HG03097 (cell line): ENCODE results near the gene LRRC3B.

ENCODE experiments used
- ATAC-seq: cut with Tn5 transposase; IDR thresholded peaks from one replicate; pipeline ENCODE4 v1.9.1; 2021; ENCODE audit not compliant: unreplicated experiment, low FRiP score

Gene LRRC3B

DNA sequence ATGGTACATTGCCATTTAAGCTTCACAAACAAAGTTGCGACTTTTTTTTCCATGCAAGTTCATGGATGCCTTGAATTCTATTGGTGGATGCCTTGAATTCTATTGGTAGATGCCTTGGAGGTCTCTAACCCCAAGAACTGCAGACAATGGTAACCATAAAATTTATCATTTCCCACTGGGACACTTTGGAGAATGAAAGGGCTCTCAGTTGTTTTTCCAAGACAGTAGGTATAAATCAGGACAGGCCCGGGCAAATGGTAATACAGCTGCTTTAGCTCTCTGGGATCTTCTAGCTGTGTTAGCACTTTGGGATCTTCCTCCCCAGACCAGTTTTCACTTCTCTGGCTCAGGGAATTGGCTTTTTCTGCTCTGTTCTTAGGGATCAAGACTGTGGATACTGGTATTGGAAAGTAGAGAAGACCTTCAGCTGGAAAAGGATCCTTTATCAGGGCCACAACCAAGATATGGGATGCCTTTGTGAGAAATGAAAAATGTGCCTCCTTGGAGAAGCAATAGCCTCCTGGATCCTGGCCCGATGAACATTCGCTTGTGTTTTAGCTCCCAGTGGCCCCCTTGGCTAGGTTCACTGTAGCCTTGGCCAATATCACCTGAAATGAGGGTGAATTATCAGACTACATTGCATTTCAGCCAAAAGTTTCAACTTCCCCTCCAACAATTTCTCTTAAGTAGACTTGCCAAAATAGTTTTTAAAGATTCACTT is 8.3 kb downstream of the LRRC3B start:
- ATAC-seq = no peak

- ATAC-seq = no peak
Observed at GRCh38 chr3:26631390-26631738, 8.8 kb downstream of the LRRC3B start.

GRCh38 chr3:26634601-26635000 is 12.0 kb downstream of the LRRC3B start:
- no peak for ATAC-seq

DNA sequence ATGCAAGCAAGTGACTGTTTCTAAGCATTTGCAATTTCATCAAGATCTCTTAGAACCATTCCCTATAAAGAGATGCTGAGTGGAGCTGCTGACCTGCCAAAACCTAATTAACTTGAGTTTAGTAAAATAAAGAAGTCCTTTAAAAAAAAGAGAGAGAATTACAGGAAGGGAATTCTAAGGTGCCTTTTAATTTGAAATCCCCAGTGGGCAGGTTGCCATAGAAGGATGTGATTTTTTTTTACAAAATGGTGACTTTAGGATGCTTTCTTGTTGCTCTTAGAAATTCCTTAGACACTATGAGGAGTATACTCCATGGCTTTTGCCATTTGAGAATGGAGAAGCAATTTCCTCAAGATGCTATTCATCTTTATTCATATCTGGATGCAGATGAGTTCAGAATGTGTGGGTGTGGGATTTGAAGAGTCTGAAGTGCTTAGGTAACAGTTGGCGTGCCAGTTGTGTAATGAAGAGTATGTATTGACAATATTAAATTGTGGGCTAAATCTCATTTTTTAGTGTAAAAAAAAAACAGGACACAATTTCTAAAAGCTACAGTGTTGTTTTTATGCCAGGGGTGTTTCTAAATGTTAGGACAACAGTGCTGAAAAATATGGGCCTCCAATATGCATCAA is 13.6 kb downstream of the LRRC3B start:
- ATAC-seq = no peak

DNA sequence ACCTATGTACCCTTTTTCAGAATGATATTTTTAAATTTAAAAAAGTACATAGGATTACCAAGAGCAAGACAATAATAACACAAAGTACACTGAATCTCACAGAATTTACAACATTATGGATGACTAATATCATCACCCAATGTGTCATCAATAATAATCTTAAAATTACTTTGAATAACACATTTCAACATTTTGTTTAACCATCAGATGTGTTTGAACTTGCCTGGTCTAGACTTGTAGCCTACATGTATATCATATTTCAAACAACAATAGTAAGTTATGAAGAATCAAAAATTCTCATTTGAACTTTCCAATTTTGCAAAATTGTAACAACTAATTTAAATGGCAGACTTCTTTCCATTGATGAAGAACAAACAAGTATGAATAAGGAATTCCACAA is 15.1 kb downstream of the LRRC3B start:
- ATAC-seq = no peak

DNA sequence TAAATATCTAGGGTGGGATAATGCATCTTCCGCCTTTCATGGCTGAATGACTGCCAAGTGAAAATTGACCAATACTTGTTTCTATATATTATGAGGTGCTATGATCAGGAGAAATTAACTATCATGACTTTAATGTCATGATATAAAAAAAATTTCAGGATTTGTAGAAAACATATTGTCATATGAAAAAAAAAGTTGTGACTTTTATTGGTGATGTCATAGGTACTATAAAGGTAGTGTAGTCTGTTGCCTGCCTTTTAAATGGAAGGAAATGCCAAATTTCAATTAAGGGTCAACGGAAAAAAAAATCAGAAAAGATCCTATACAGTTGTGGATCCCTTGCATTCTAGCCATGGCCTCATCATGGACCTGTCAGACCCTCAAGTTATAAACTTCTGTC is 15.5 kb downstream of the LRRC3B start:
- no peak for ATAC-seq

GRCh38 chr3:26639339-26639738 is 16.8 kb downstream of the LRRC3B start:
- no peak for ATAC-seq

DNA sequence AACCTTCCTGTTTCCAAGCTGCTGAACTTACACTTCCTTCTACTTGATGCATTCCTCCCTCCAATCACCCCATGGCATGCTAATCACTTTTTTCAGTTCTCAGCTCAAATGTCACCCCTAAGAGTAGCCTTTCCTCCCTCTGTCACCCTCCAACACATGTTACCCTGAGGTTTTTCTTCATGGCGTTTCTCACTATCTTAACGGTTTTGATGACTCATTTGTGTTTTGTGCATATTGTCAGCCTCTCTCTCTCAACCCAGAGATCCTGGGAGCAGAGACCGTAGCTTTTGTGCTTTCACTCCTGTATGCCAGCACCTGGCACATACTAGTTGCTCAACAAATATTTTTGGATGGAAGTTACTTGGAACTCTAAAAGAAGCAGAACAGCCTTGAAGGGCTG is 24.5 kb downstream of the LRRC3B start:
- no peak for ATAC-seq

- ATAC-seq = no peak
Observed at GRCh38 chr3:26648461-26648860, 25.9 kb downstream of the LRRC3B start.

DNA sequence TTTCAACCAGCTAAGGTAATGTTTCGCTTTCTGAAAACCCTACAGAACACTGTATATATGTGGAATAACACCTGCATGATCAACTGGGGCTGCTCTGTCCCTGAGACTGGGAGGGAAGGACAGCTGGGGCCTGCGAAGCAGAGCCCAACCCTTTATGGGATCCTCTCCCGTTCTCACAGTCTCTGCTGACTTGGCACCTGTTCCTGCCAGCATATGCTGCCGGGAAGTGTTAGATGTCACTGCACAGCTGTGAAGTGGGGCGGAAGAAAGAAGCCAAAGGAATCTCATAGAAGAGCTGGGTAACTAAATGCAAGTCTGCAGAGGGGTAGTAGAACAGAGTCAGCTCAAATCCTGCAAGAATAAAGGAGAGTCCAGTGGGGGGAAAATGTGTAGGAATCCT is 29.6 kb downstream of the LRRC3B start:
- ATAC-seq = no peak

DNA sequence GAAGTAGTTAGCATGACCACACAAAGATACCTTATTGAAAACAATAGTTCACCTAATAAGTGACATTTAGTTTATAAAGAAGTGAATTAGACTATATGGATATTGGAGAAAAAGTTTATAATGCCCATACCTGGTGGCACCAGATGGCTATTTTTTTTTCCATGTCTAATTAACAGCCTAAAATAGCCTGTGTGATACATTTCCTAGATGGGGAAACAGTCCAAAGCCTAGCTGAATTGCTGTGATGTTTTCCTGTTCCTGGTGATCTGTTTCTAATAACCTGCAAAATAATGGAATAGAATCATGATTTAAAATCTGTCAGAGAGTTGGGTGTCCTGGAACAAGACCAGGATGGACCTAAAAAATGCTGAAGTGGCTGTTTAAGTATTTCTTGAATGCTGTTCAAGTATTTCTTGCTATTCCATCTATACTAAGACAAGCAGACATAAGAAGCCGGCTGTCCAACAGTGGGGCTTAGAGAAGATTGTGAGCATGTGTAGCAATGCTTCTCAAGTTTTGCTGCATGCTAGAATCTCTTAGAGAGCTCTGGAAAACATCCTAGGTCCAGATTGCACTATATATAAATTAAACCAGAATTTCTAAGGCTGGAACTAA is 31.3 kb downstream of the LRRC3B start:
- ATAC-seq = no peak

- ATAC-seq = no peak
Observed at GRCh38 chr3:26655231-26655630, 32.7 kb downstream of the LRRC3B start.

DNA sequence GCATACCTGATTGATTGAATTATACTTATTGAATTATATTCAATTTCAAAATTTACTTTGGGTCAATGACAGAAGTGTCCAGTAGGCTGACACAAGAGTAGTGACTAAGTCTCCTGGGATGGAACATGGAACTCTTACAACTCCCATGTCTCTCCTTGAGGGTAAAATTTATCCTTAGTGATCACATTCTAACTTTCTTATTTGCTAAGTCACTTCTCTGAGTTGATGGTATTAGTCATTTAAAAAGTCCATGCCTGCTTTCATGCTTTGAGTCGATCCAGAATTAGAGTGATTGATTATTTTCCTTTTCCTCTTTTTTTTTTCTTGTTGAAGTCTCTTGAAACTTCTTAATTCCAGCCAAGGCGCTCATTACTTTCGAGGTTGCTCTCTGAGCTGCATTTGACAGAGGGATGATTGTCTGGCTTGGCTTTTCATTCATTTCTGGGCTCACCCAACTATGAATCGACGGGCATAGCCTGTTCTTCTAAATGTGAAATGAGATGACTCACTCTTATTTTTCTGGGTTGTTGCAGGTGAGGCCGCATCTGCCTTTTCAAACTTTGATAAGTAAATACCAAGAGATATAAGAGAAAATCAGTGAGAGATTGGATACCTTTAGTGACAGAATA is 34.9 kb downstream of the LRRC3B start:
- no peak for ATAC-seq

DNA sequence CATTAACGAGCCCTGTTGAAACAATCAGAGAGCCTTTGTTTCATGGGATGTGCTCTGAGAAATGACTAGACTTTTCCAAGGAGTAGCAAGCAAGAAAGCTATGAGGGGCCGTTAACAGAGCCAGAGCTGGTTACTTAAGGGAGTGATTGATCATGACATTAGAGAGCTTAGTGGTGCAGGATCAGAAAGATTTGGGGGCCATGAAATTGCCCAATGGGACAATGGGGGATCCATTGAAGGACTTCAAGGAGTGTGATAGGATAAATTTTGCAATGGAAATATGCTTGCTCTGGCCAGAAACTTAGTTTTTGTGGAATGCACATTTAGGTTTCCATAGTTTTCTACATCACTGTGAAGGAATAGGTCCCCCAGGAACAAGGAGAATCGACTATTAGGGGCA is 45.6 kb downstream of the LRRC3B start:
- ATAC-seq = no peak

- ATAC-seq = no peak
Observed at GRCh38 chr3:26668696-26669095, 46.1 kb downstream of the LRRC3B start.

DNA sequence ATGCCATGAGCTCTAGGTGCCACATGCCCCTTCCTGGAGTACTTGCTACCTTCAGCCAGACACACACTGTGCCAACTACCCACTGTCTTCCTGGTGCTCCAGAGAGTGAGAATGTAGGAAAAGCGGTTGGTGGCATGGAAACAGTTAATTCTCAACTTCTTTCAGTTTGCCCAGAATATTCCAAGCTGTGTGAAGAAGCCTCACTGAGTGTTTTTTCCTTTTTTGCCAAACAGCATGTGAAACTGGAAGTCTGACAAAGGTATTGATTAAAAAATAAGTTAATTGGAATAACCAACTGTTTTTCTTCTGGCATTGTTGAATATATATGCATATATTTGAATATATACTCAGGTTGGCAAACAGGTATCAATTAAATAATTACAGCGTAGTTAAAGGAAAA is 52.8 kb downstream of the LRRC3B start:
- ATAC-seq = no peak

GRCh38 chr3:26681632-26682031 is 59.1 kb downstream of the LRRC3B start:
- ATAC-seq = no peak

- no peak for ATAC-seq
Observed at GRCh38 chr3:26682406-26682805, 59.8 kb downstream of the LRRC3B start.

- ATAC-seq = no peak
Observed at GRCh38 chr3:26683902-26684301, 61.3 kb downstream of the LRRC3B start.

GRCh38 chr3:26687466-26687865 is 64.9 kb downstream of the LRRC3B start:
- no peak for ATAC-seq

DNA sequence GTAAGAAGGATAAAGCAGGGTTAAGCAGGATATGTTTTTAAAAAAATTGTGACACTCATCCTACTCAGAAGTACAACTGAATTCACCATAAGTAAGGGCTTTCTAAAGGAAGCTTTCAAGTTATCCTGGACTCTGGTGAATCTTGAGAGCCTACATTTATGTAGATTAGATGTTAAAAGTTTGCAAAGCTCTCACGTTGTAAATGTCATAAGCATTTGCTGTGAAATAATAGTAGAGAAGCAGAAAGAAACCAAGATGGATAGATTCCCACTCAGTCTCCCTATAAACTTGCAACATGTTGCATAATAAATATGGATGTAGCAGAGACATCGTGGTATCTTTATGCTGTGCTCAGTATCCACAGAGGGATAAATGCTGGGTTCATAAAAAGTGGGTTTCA is 77.0 kb downstream of the LRRC3B start:
- no peak for ATAC-seq

DNA sequence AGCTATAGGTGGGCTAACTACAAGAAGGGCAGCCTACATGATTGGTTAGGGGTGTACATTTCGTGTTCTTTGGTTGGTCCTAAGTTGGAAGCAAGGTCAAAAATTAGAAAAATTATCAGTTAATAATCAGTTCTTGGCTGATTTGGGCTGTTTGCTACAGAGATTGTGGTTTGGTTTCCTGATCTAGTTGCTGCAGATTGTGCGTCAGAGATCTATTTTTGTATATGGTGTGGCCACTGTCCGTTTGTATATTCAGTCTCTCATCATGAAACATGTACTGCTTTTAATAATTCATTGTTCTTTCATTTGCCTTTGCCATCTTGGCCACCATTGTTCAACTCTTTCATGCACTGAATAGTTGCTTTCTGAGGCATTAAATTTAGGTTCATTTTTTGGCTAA is 80.9 kb downstream of the LRRC3B start:
- ATAC-seq = no peak
